ENCODE measurements around the gene SLC24A4.

DNA sequence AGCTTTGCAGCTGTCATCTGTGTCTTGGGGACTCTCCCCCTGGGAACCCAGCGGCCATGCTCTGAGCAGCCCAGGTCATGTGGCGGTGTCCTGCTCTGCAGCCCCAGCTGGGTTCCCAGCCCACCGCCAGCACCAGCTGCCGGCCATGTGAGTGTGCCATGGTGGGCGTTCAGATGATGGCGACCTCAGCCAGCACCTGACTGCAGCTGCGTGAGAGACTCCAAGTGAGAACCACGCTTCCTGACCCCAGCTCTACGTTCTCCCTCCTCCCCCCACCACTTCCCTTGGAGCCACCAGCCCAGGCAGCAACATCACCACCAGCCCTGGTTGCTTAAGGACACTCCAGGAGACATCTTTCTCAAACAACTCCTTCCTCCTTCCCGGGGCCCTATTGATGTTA is 68.8 kb downstream of the SLC24A4 start:
- TF ChIP-seq, protein P1, sequence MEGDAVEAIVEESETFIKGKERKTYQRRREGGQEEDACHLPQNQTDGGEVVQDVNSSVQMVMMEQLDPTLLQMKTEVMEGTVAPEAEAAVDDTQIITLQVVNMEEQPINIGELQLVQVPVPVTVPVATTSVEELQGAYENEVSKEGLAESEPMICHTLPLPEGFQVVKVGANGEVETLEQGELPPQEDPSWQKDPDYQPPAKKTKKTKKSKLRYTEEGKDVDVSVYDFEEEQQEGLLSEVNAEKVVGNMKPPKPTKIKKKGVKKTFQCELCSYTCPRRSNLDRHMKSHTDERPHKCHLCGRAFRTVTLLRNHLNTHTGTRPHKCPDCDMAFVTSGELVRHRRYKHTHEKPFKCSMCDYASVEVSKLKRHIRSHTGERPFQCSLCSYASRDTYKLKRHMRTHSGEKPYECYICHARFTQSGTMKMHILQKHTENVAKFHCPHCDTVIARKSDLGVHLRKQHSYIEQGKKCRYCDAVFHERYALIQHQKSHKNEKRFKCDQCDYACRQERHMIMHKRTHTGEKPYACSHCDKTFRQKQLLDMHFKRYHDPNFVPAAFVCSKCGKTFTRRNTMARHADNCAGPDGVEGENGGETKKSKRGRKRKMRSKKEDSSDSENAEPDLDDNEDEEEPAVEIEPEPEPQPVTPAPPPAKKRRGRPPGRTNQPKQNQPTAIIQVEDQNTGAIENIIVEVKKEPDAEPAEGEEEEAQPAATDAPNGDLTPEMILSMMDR (IDR thresholded peaks at IDR 0.05) = no peak
- no peak for TF ChIP-seq POLR2A (IDR thresholded peaks at IDR 0.05)

All from vagina (tissue), 2 donors.